Measurements from ENCODE around the gene LDLRAD2. TPM values are rescaled to one million over a fixed set of nuclear protein-coding genes. Genes with fewer than 3 reads are reported as not detected.
"Not testable (repeated sequence)": the region's sequence is repeated elsewhere in the genome, so short reads cannot be mapped to it uniquely, and the experiment has no call there.

LDLRAD2 gene
- total and polyA plus RNA-seq, 2 of the 4 experiments (the other 2 are of a cell fraction): 0.05 TPM; not detected in 1

GRCh38 chr1:21776925-21777324, 35.1 kb upstream of the LDLRAD2 start:
- H3K23ac ChIP-seq (ENCODE audit: low read depth, low read length); H2AK9ac ChIP-seq (replicated peaks; ENCODE audit: low read depth, low read length, poor library complexity); H3K9me3 ChIP-seq (ENCODE audit: control insufficient read depth, insufficient read depth, low read length); H2BK120ac ChIP-seq (ENCODE audit: low read depth, low read length); H3K9ac ChIP-seq (ENCODE audit: low read depth, low read length); in situ Hi-C loops (cut with MboI; ENCODE audit: low sequenced_read_pairs); H3K4me2 ChIP-seq (ENCODE audit: low read depth, low read length); H3K27me3 ChIP-seq (ENCODE audit: control insufficient read depth, insufficient read depth, low read length); DNase-seq; H3K4me3 ChIP-seq (ENCODE audit: insufficient read depth, low read depth, low read length); H4K5ac ChIP-seq (ENCODE audit: low read depth, low read length); POLR2A ChIA-PET (ENCODE audit: unreplicated experiment); H3K4me1 ChIP-seq (ENCODE audit: control insufficient read depth, insufficient read depth, low read length); H2BK5ac ChIP-seq (ENCODE audit: low read depth, low read length, poor library complexity, severe bottlenecking); H2BK20ac ChIP-seq (ENCODE audit: low read depth, low read length); BruUV-seq (replicated peaks); dilution Hi-C loops (cut with HindIII; ENCODE audit: low sequenced_read_pairs, unreplicated experiment); H3K36me3 ChIP-seq (ENCODE audit: control insufficient read depth, insufficient read depth, low read length); H3K4ac ChIP-seq (ENCODE audit: low read depth, low read length); H2AFZ ChIP-seq (replicated peaks; ENCODE audit: low read length, poor library complexity); H3K56ac ChIP-seq (ENCODE audit: extremely low read depth, insufficient read depth, low read length); H2AK5ac ChIP-seq (ENCODE audit: low read depth, low read length); H3K18ac ChIP-seq (ENCODE audit: low read depth, low read length); H3K14ac ChIP-seq (replicated peaks; ENCODE audit: low read depth, low read length); H3K27ac ChIP-seq (ENCODE audit: insufficient read depth, low read length); H4K8ac ChIP-seq (ENCODE audit: low read depth in 2 of 2, low read length in 2 of 2); H2BK15ac ChIP-seq (ENCODE audit: low read depth, low read length); H4K91ac ChIP-seq (ENCODE audit: insufficient read depth, low read depth, low read length); intact Hi-C loops (cut with micrococcal nuclease); ATAC-seq (ENCODE audit: low read depth): not testable (repeated sequence)
- peaks cover 85% of the 10 kb centered on the region for H4K20me1 ChIP-seq (ENCODE audit: insufficient read depth, low read length)
- WGBS, 2 experiments (ENCODE audit: extremely low coverage in 2 of 2, insufficient read length in 1 of 2): 100% methylated on average over 1 of the region's 5 CpGs; no CpG with 5 or more reads in 1 of the 2 experiments
- H3K79me1 ChIP-seq (ENCODE audit: low read depth in 1 of 2, low read length in 2 of 2): peaks cover 16 to 65% of the 10 kb centered on the region in 2 experiments; a peak in 3 of 4 replicates
- H3K9me1 ChIP-seq (ENCODE audit: insufficient read depth, low read length): peaks cover 14% of the 10 kb centered on the region
- CTCF ChIA-PET: interaction anchor here (0.8 kb wide), 1 partner anchor 187 kb away, joined by 3 read pairs; no protein-coding TSS in a partner anchor

Measured in IMR-90 (cell line).